KOPT-K1 (cell line): ENCODE measurements around the gene TANC1.
"Not testable (repeated sequence)": the region's sequence is repeated elsewhere in the genome, so short reads cannot be mapped to it uniquely, and the experiment has no call there.

Experiments used
- H3K27ac ChIP-seq: fragments of 200-600 bp; sonication (generic); 2 replicates; pipeline ENCODE4 v1.5.1; 2016; ENCODE audit warnings: antibody characterized with exemption, mild to moderate bottlenecking, low read depth, low read length; ENCODE audit not compliant: poor library complexity, severe bottlenecking
- H3K36me3 ChIP-seq: fragments of 200-600 bp; sonication (generic); 2 replicates; pipeline ENCODE4 v1.5.1; 2017; ENCODE audit warnings: antibody characterized with exemption, mild to moderate bottlenecking, low read length, moderate library complexity; ENCODE audit not compliant: insufficient read depth
- H3K9me3 ChIP-seq: fragments of 200-600 bp; sonication (generic); 2 replicates; pipeline ENCODE4 v1.5.1; 2017; ENCODE audit warnings: antibody characterized with exemption, low read length, mild to moderate bottlenecking; ENCODE audit not compliant: insufficient read depth, poor library complexity, severe bottlenecking

The TANC1 gene

GRCh38 chr2:159086342-159086741, 117.9 kb downstream of the TANC1 start:
- H3K36me3 ChIP-seq, result no peaks in the 10 kb centered on the region
- H3K27ac ChIP-seq, result no peak overlapping the region
- H3K9me3 ChIP-seq, result no peaks in the 10 kb centered on the region

GRCh38 chr2:159086826-159087225, 118.4 kb downstream of the TANC1 start:
- no peak overlapping the region for H3K27ac ChIP-seq
- H3K9me3 ChIP-seq, result no peaks in the 10 kb centered on the region
- no peaks in the 10 kb centered on the region for H3K36me3 ChIP-seq

- no peaks in the 10 kb centered on the region for H3K9me3 ChIP-seq
- H3K27ac ChIP-seq, result no peak overlapping the region
- no peaks in the 10 kb centered on the region for H3K36me3 ChIP-seq
Measured at GRCh38 chr2:159088906-159089305, 120.5 kb downstream of the TANC1 start.

GRCh38 chr2:159089543-159089942, 121.1 kb downstream of the TANC1 start:
- Histone ChIP-seq H3K36me3 (no peaks in the 10 kb centered on the region), H3K9me3 (no peaks in the 10 kb centered on the region), H3K27ac (no peak overlapping the region)

DNA sequence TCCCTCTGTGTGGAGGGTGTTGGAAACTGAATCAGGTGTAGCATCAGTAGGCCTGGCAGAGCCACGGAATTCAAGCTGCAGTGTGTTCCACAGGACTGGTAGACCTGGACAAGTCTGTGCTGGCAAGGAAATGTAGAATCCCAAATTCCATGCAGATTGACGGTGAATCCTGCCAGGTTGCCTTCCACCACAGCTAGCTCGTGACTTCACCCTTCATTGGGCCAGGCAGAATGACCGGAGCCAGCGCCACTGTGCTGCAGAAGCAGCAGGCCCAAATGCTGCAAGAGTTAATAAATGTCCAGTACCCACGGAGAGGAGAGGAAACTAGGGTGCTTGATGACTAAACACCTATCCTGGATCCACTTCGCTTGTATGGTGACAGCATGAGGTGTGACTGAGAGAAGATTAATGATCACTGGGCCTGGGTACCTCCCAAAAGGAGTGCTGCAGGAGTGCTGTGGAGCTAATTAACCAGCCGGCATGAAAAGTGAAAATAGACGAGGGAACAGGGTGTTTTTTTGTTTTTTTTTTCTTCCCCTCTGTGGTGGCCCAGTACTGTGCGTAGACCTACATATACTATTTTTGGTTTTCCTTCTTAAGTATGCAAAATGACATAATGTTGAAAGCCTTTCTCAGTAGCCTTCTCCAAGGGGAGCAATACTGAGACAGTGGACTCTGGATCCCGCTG, 122.2 kb downstream of the TANC1 start:
- H3K36me3 ChIP-seq, result no peaks in the 10 kb centered on the region
- no peak overlapping the region for H3K27ac ChIP-seq
- H3K9me3 ChIP-seq, result no peaks in the 10 kb centered on the region

- peaks cover 7% of the 10 kb centered on the region for H3K9me3 ChIP-seq
- H3K36me3 ChIP-seq, result no peaks in the 10 kb centered on the region
- no peak overlapping the region for H3K27ac ChIP-seq
Measured at GRCh38 chr2:159091381-159091780, 122.9 kb downstream of the TANC1 start.

DNA sequence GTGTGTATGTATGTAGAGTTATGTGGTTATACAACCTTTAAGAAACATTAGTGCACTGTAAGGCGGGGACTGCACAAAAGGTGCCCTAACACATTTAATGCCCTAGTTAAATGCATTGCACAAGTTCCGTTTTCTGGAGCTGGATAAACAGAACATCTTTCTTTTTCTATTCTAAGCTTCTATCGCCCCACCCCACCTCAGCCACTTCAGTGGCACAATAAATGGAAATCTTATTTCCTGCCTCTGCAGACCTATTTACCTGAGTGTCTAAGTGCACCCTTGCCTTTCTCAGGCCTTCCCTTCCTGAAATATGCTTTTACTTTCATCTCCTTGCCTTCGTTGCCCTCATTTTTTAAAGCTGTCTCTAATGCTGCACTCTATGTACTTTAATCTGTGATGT, 123.5 kb downstream of the TANC1 start:
- peaks cover 11% of the 10 kb centered on the region for H3K9me3 ChIP-seq
- no peaks in the 10 kb centered on the region for H3K36me3 ChIP-seq
- H3K27ac ChIP-seq, result no peak overlapping the region

GRCh38 chr2:159093497-159093896, 125.1 kb downstream of the TANC1 start:
- H3K27ac ChIP-seq, result no peak overlapping the region
- peaks cover 11% of the 10 kb centered on the region for H3K9me3 ChIP-seq
- no peaks in the 10 kb centered on the region for H3K36me3 ChIP-seq

DNA sequence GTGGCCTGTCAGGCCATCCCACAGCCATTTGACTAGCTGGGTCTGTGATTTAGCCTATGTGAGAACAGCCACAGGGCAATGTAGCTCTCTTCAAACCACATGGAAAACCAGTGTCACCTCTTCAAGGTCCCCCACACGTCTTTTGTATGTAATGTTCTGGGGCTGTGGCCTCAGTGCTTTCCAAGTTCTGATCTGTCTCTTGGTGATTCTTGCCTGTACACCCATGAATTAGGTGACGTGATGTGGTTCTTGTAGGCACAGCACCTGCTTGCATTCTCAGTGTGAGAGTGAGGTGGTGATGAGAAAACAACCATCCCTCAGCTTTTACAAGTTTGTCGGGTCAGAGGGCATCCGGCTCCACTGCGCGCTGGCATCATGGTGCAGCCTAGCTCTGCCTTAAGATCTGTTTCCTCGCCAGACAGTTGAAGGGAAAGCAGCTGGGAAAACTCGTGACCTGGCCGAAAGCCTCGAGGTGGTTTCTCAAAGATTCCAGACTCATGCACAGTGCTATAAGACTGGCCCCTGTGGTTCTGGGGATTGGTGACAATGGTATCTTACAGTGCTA, 125.8 kb downstream of the TANC1 start:
- Histone ChIP-seq H3K9me3 (peaks cover 11% of the 10 kb centered on the region), H3K36me3 (no peaks in the 10 kb centered on the region), H3K27ac (no peak overlapping the region)

- peaks cover 11% of the 10 kb centered on the region for H3K9me3 ChIP-seq
- H3K36me3 ChIP-seq, result no peaks in the 10 kb centered on the region
- no peak overlapping the region for H3K27ac ChIP-seq
Measured at GRCh38 chr2:159095813-159096212, 127.4 kb downstream of the TANC1 start.

DNA sequence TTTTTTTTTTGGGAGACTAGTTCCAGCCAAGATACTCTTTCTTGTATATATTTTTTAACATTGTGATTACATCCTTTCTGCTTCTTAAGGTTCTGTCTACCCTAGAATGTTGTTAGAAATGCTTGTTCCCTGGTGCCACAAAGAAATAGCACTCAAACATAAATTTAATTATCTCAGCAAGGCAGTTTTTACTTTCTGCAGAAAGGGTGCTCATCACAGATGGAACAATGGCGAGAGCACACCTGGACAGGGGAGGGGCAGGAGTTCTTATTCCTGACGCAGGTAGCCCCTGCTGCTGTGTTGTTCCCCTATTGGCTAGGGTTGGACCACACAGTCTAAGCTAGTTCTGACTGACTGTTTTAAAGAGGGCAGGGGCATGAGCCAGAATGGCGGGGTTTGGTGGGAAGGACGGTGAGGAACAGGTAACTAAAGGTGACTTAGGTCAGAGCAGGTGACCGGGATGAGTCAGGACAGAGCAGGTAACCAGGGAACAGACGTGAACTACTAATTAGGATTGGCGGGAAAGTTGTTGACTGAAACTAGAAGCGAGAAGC, 127.9 kb downstream of the TANC1 start:
- H3K36me3 ChIP-seq, H3K27ac ChIP-seq: not testable (repeated sequence)
- H3K9me3 ChIP-seq, result peaks cover 11% of the 10 kb centered on the region

- no peaks in the 10 kb centered on the region for H3K36me3 ChIP-seq
- H3K27ac ChIP-seq, result no peak overlapping the region
- peaks cover 11% of the 10 kb centered on the region for H3K9me3 ChIP-seq
Measured at GRCh38 chr2:159096901-159097300, 128.5 kb downstream of the TANC1 start.

GRCh38 chr2:159098361-159098760, 129.9 kb downstream of the TANC1 start:
- H3K9me3 ChIP-seq, result peaks cover 11% of the 10 kb centered on the region
- H3K36me3 ChIP-seq, result no peaks in the 10 kb centered on the region
- H3K27ac ChIP-seq, result no peak overlapping the region

DNA sequence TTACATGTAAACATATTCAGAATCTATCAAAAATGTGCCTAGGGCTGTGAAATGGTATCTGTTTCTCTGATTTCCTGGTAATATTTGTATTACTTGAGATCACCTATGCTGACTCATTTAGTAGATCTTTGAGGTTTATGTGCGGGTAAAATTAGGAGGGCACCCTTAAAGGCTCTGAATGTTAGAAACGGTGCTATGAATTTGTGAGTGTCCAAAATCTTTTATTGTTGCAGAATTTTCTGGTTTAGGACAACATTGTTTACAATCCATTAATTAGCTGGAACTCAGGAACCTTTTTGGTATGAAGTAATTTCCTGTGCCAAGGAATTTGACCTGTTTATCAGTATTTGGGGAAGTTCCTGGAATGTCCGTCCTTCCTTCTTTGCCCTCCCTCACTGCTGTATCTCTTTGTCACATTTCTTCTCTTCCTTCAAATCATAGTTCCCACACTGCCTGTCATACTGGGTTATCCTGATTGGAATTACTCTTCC, 130.5 kb downstream of the TANC1 start:
- peaks cover 11% of the 10 kb centered on the region for H3K9me3 ChIP-seq
- no peaks in the 10 kb centered on the region for H3K36me3 ChIP-seq
- no peak overlapping the region for H3K27ac ChIP-seq

DNA sequence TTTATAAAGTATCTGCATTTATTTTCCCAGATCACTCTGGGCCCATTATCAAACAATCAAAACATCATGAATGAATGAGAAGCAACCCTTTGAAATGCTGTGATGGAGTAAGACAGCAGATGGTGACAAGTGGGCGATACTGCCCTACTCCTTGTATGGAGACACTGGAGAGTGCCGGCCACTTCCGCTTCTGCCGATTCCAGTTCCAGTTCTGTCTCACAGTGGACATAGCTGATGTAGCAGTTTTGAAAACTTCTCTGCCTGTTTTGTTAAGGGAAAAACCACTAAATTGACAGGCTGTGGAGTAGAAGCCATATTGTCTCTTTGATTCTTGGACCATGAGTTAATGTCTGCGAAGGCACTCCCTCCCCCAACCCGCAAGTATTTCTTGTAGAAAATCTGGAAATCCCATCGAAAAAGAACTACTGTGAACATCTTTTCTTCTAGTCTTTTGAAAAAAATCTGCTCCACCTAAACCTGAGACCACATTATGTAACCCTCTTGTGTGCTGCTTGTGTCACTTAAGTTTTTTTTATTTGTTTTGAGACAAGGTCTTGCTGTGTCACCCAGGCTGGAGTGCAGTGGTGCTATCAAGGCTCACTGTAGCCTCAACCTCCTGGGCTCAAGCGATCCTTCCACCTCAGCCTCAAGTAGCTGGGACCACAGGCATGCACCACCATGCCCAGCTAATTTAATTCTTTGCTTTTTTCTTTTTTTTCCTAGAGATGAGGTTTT, 133.5 kb downstream of the TANC1 start:
- no peaks in the 10 kb centered on the region for H3K36me3 ChIP-seq
- H3K27ac ChIP-seq, result no peak overlapping the region
- H3K9me3 ChIP-seq, result no peaks in the 10 kb centered on the region
